Upper lobe of right lung (tissue), 1 donor: ENCODE results near the gene HNRNPAB. TPM values are rescaled to one million over a fixed set of nuclear protein-coding genes. Genes with fewer than 3 reads are reported as not detected.

Experiments
- ATAC-seq: fragments of 200-7000 bp; cut with Tn5 transposase; one replicate; pipeline ENCODE4 v1.9.1; 2020; ENCODE audit warnings: mild to moderate bottlenecking, moderate library complexity
- DNase-seq: peaks from one replicate; pipeline ENCODE4 v3.0.0-alpha.2; 2020
- H3K27ac ChIP-seq: fragments of 200-600 bp; one replicate; pipeline ENCODE4 v1.8.0; 2022
- H3K27me3 ChIP-seq: fragments of 200-600 bp; one replicate; pipeline ENCODE4 v1.8.0; 2022; ENCODE audit warnings: mild to moderate bottlenecking
- H3K36me3 ChIP-seq: fragments of 200-600 bp; one replicate; pipeline ENCODE4 v1.8.0; 2022
- H3K4me1 ChIP-seq: fragments of 200-600 bp; one replicate; pipeline ENCODE4 v1.8.0; 2022
- H3K4me3 ChIP-seq: fragments of 200-600 bp; one replicate; pipeline ENCODE4 v1.8.0; 2022; ENCODE audit warnings: mild to moderate bottlenecking
- H3K9me3 ChIP-seq: fragments of 200-600 bp; one replicate; pipeline ENCODE4 v1.8.0; 2022
- CTCF ChIP-seq: fragments of 200-600 bp; IDR thresholded peaks from one replicate; pipeline ENCODE4 v1.8.0; 2022; ENCODE audit warnings: antibody characterized with exemption
- intact Hi-C: fragments of 100-400 bp; cut with DNase I; formaldehyde crosslinking; loops from one replicate; pipeline ENCODE4 v1.11.0; 2022
- total RNA-seq: library from RNA; stranded (reverse); fragmentation: NEBNext Ultra II Directional; extraction: Animal tissue kit (Norgen Biotek cat#: 25700); gene quantifications from one replicate; pipeline ENCODE4 v1.2.1, GENCODE V29; 2021
- donor health status: DM: no; HTN: yes; CAD: no; lungs with severe emphysema.

Gene HNRNPAB
- total RNA-seq, 1 donor from 2014 or later: 116 TPM

- no peak for TF ChIP-seq CTCF
- H3K27ac ChIP-seq: no peak overlapping the region
- no peak for DNase-seq
- H3K4me3 ChIP-seq: no peak overlapping the region
- no peaks in the 10 kb centered on the region for H3K9me3 ChIP-seq
- H3K36me3 ChIP-seq: peaks cover 99% of the 10 kb centered on the region
- no peak for ATAC-seq
- intact Hi-C loops: no loop called here
- H3K27me3 ChIP-seq: no peaks in the 10 kb centered on the region
- H3K4me1 ChIP-seq: peaks cover 18% of the 10 kb centered on the region
These were observed 7.0 kb downstream of the HNRNPAB start for GRCh38 chr5:178211095-178212048.

GRCh38 chr5:178212241-178213002, 8.1 kb downstream of the HNRNPAB start:
- H3K4me1 ChIP-seq: peaks cover 7% of the 10 kb centered on the region
- DNase-seq (no peak), ATAC-seq (no peak)
- no peak overlapping the region for H3K27ac ChIP-seq
- no peaks in the 10 kb centered on the region for H3K27me3 ChIP-seq
- H3K4me3 ChIP-seq: no peak overlapping the region
- no peaks in the 10 kb centered on the region for H3K9me3 ChIP-seq
- H3K36me3 ChIP-seq: peaks cover 98% of the 10 kb centered on the region
- intact Hi-C loops: no loop called here
- TF ChIP-seq CTCF: no peak

- intact Hi-C loops: no loop called here
- Histone ChIP-seq H3K27ac (no peak overlapping the region), H3K9me3 (no peaks in the 10 kb centered on the region), H3K4me1 (peaks cover under 1% of the 10 kb centered on the region), H3K27me3 (no peaks in the 10 kb centered on the region), H3K36me3 (peaks cover 92% of the 10 kb centered on the region), H3K4me3 (no peak overlapping the region)
- no peak for DNase-seq
- TF ChIP-seq CTCF: no peak
- ATAC-seq: no peak
These were observed 8.7 kb downstream of the HNRNPAB start for GRCh38 chr5:178213003-178213461.

GRCh38 chr5:178213748-178214151, 9.4 kb downstream of the HNRNPAB start:
- ATAC-seq (no peak), DNase-seq (no peak)
- H3K9me3 ChIP-seq: no peaks in the 10 kb centered on the region
- no peak for TF ChIP-seq CTCF
- H3K4me3 ChIP-seq: no peak overlapping the region
- peaks cover 92% of the 10 kb centered on the region for H3K36me3 ChIP-seq
- intact Hi-C loops: no loop called here
- no peaks in the 10 kb centered on the region for H3K4me1 ChIP-seq
- no peak overlapping the region for H3K27ac ChIP-seq
- no peaks in the 10 kb centered on the region for H3K27me3 ChIP-seq

- H3K27ac ChIP-seq: no peak overlapping the region
- H3K4me3 ChIP-seq: no peak overlapping the region
- no peak for TF ChIP-seq CTCF
- peaks cover 92% of the 10 kb centered on the region for H3K36me3 ChIP-seq
- intact Hi-C loops: no loop called here
- no peaks in the 10 kb centered on the region for H3K4me1 ChIP-seq
- H3K27me3 ChIP-seq: no peaks in the 10 kb centered on the region
- no peak for DNase-seq
- ATAC-seq: no peak
- H3K9me3 ChIP-seq: no peaks in the 10 kb centered on the region
These were observed 9.9 kb downstream of the HNRNPAB start for GRCh38 chr5:178214160-178214803.
